ENCODE measurements around the gene PEAK1. TPM values are rescaled to one million over a fixed set of nuclear protein-coding genes. Genes with fewer than 3 reads are reported as not detected.
"Not testable (repeated sequence)": the region's sequence is repeated elsewhere in the genome, so short reads cannot be mapped to it uniquely, and the experiment has no call there.

Gene PEAK1
- total RNA-seq, 1 donor from 2014 or later = 289 TPM

DNA sequence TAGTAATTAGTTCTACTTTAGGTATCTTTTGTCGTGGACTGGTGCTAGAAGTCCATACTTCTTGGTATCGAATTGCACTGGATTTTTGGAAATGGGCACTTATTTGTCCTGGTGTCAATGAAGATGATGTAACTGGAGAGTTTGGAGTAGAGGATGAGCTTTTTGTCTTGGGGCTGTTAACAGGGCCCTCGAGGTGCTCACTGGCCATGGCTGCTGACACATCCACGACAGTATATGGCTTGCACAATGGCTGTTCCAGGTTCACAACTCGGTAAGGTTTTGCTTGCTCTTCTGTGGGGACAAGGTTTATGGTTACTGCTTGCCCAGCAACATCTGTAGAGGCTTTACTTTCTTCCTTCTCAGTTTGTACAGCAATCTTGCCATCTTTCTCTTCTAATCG lies 239.6 kb downstream of the PEAK1 start:
- TF ChIP-seq, protein P1, sequence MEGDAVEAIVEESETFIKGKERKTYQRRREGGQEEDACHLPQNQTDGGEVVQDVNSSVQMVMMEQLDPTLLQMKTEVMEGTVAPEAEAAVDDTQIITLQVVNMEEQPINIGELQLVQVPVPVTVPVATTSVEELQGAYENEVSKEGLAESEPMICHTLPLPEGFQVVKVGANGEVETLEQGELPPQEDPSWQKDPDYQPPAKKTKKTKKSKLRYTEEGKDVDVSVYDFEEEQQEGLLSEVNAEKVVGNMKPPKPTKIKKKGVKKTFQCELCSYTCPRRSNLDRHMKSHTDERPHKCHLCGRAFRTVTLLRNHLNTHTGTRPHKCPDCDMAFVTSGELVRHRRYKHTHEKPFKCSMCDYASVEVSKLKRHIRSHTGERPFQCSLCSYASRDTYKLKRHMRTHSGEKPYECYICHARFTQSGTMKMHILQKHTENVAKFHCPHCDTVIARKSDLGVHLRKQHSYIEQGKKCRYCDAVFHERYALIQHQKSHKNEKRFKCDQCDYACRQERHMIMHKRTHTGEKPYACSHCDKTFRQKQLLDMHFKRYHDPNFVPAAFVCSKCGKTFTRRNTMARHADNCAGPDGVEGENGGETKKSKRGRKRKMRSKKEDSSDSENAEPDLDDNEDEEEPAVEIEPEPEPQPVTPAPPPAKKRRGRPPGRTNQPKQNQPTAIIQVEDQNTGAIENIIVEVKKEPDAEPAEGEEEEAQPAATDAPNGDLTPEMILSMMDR (IDR thresholded peaks at IDR 0.05; ENCODE audit: unreplicated experiment) = no peak
- Mint-ChIP-seq H3K27ac (ENCODE audit: unreplicated experiment) (no peak overlapping the region), H3K27me3 (ENCODE audit: unreplicated experiment) (peaks cover 5% of the 10 kb centered on the region), H3K4me1 (ENCODE audit: unreplicated experiment) (peaks cover 14% of the 10 kb centered on the region), H3K36me3 (ENCODE audit: low read depth, unreplicated experiment) (peaks cover 48% of the 10 kb centered on the region), H3K4me3 (ENCODE audit: unreplicated experiment) (peak overlapping the region; percentile 15), H3K9me3 (ENCODE audit: unreplicated experiment) (no peaks in the 10 kb centered on the region)
- no peak for DNase-seq (ENCODE audit: low spot score)

DNA sequence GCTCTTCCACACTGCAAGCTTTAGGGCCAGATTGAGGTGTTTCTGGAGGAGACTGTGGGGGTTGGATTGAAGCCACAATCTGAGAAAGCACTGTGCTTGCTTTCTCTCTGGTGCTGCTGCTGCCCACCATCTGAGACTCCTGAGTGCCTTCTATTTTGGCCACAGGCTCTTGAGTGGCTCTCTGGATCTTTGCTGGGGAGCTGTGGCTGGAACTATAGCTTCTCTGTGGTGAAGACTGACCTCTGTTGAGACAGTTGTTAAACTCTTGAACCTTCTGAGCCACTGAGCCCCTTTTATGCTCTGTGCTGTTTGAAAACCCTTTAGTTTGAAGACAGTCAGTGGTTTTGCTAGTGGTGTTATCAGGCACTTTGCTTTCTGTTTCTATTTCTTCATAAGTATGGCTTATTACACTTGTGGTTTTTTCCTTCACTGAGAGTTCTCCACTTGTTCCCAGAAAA lies 240.3 kb downstream of the PEAK1 start:
- peaks cover 8% of the 10 kb centered on the region for H3K4me1 Mint-ChIP-seq (ENCODE audit: unreplicated experiment)
- no peaks in the 10 kb centered on the region for H3K9me3 Mint-ChIP-seq (ENCODE audit: unreplicated experiment)
- no peak for DNase-seq (ENCODE audit: low spot score)
- peaks cover 48% of the 10 kb centered on the region for H3K36me3 Mint-ChIP-seq (ENCODE audit: low read depth, unreplicated experiment)
- TF ChIP-seq, protein P1 (IDR thresholded peaks at IDR 0.05; ENCODE audit: unreplicated experiment) = no peak
- H3K4me3 Mint-ChIP-seq (ENCODE audit: unreplicated experiment) = peak overlapping the region; percentile 34
- H3K27ac Mint-ChIP-seq (ENCODE audit: unreplicated experiment) = no peak overlapping the region
- peaks cover 5% of the 10 kb centered on the region for H3K27me3 Mint-ChIP-seq (ENCODE audit: unreplicated experiment)

- H3K27me3 Mint-ChIP-seq (ENCODE audit: unreplicated experiment) = peaks cover 5% of the 10 kb centered on the region
- H3K4me1 Mint-ChIP-seq (ENCODE audit: unreplicated experiment) = peaks cover 5% of the 10 kb centered on the region
- TF ChIP-seq, protein P1 (IDR thresholded peaks at IDR 0.05; ENCODE audit: unreplicated experiment) = no peak
- H3K27ac Mint-ChIP-seq (ENCODE audit: unreplicated experiment) = peak overlapping the region; percentile 36
- no peak for DNase-seq (ENCODE audit: low spot score)
- no peak overlapping the region for H3K4me3 Mint-ChIP-seq (ENCODE audit: unreplicated experiment)
- no peaks in the 10 kb centered on the region for H3K9me3 Mint-ChIP-seq (ENCODE audit: unreplicated experiment)
- peaks cover 52% of the 10 kb centered on the region for H3K36me3 Mint-ChIP-seq (ENCODE audit: low read depth, unreplicated experiment)
Observed at GRCh38 chr15:77178411-77178810, 241.5 kb downstream of the PEAK1 start.

- not testable (repeated sequence) for H3K4me1 Mint-ChIP-seq (ENCODE audit: unreplicated experiment); H3K4me3 Mint-ChIP-seq (ENCODE audit: unreplicated experiment); H3K27ac Mint-ChIP-seq (ENCODE audit: unreplicated experiment); H3K9me3 Mint-ChIP-seq (ENCODE audit: unreplicated experiment); H3K27me3 Mint-ChIP-seq (ENCODE audit: unreplicated experiment); DNase-seq (ENCODE audit: low spot score)
- peaks cover 49% of the 10 kb centered on the region for H3K36me3 Mint-ChIP-seq (ENCODE audit: low read depth, unreplicated experiment)
Observed at GRCh38 chr15:77176148-77176547, 243.8 kb downstream of the PEAK1 start.

GRCh38 chr15:77173487-77173886 lies 246.4 kb downstream of the PEAK1 start:
- Mint-ChIP-seq H3K36me3 (ENCODE audit: low read depth, unreplicated experiment) (peaks cover 23% of the 10 kb centered on the region), H3K4me1 (ENCODE audit: unreplicated experiment) (no peaks in the 10 kb centered on the region), H3K4me3 (ENCODE audit: unreplicated experiment) (no peak overlapping the region), H3K9me3 (ENCODE audit: unreplicated experiment) (no peaks in the 10 kb centered on the region), H3K27ac (ENCODE audit: unreplicated experiment) (no peak overlapping the region), H3K27me3 (ENCODE audit: unreplicated experiment) (no peaks in the 10 kb centered on the region)
- DNase-seq (ENCODE audit: low spot score) = no peak
- TF ChIP-seq, protein P1 (IDR thresholded peaks at IDR 0.05; ENCODE audit: unreplicated experiment) = no peak
